Subcutaneous adipose tissue (tissue), 4 donors: Measurements from ENCODE around the gene TNFRSF11A. TPM values are rescaled to one million over a fixed set of nuclear protein-coding genes. Genes with fewer than 3 reads are reported as not detected.

Experiments
- CTCF ChIP-seq: fragments of 450-650 bp; IDR thresholded peaks from one replicate; pipeline ENCODE4 v1.5.1; 2016; ENCODE audit warnings: low read depth, mild to moderate bottlenecking, control low read depth, antibody characterized with exemption, moderate library complexity
- total RNA-seq, 4 donors: library from RNA; depleted of rRNA; stranded (reverse); fragments of >200 nt; gene quantifications; one replicate each; pipeline ENCODE4 v1.1.0, GENCODE V29; 2016

TNFRSF11A gene
- total RNA-seq, 4 donors from 2014 or later: 0.94 to 27.7 (median 7.1) TPM

GRCh38 chr18:62325806-62326645 is 916 bp downstream of the TNFRSF11A start:
- TF ChIP-seq CTCF: no peak

GRCh38 chr18:62326646-62327348 is 1.7 kb downstream of the TNFRSF11A start:
- TF ChIP-seq CTCF: no peak

- TF ChIP-seq CTCF: no peak
Measured at GRCh38 chr18:62327977-62328376, 2.9 kb downstream of the TNFRSF11A start.

GRCh38 chr18:62328586-62329525 is 3.7 kb downstream of the TNFRSF11A start:
- TF ChIP-seq CTCF: no peak

GRCh38 chr18:62329691-62330454 is 4.8 kb downstream of the TNFRSF11A start:
- TF ChIP-seq CTCF: no peak

- TF ChIP-seq CTCF: no peak
Measured at GRCh38 chr18:62330650-62331049, 5.5 kb downstream of the TNFRSF11A start.
